Rectal smooth muscle tissue (tissue), 1 donor: ENCODE measurements around the gene RAP2B.
"Not testable (repeated sequence)": the region's sequence is repeated elsewhere in the genome, so short reads cannot be mapped to it uniquely, and the experiment has no call there.

Experiments
- H3K27ac ChIP-seq: one replicate; pipeline ENCODE4 v1.7.0; 2013; ENCODE audit warnings: low read depth, low read length, inconsistent platforms
- H3K27me3 ChIP-seq: one replicate; pipeline ENCODE4 v1.7.0; 2013; ENCODE audit warnings: low read length; ENCODE audit not compliant: control insufficient read depth, insufficient read depth
- H3K36me3 ChIP-seq: one replicate; pipeline ENCODE4 v1.7.0; 2013; ENCODE audit warnings: low read length; ENCODE audit not compliant: control insufficient read depth, insufficient read depth
- H3K4me1 ChIP-seq: one replicate; pipeline ENCODE4 v1.7.0; 2013; ENCODE audit warnings: low read length; ENCODE audit not compliant: control insufficient read depth, insufficient read depth
- H3K4me3 ChIP-seq: one replicate; pipeline ENCODE4 v1.7.0; 2013; ENCODE audit warnings: low read length
- H3K9ac ChIP-seq: one replicate; pipeline ENCODE4 v1.7.0; 2013; ENCODE audit warnings: low read length

The RAP2B gene

GRCh38 chr3:153144779-153145178 lies 17.2 kb upstream of the RAP2B start:
- no peaks in the 10 kb centered on the region for H3K36me3 ChIP-seq
- H3K27me3 ChIP-seq: no peaks in the 10 kb centered on the region
- no peak overlapping the region for H3K27ac ChIP-seq
- H3K4me1 ChIP-seq: no peaks in the 10 kb centered on the region
- H3K9ac ChIP-seq: no peak overlapping the region
- no peak overlapping the region for H3K4me3 ChIP-seq

- H3K4me3 ChIP-seq: no peak overlapping the region
- no peaks in the 10 kb centered on the region for H3K4me1 ChIP-seq
- H3K27me3 ChIP-seq: no peaks in the 10 kb centered on the region
- H3K27ac ChIP-seq: no peak overlapping the region
- no peaks in the 10 kb centered on the region for H3K36me3 ChIP-seq
- no peak overlapping the region for H3K9ac ChIP-seq
These were observed 16.6 kb upstream of the RAP2B start for GRCh38 chr3:153145454-153145853.

GRCh38 chr3:153146191-153147053 lies 15.6 kb upstream of the RAP2B start:
- H3K36me3 ChIP-seq: no peaks in the 10 kb centered on the region
- no peaks in the 10 kb centered on the region for H3K4me1 ChIP-seq
- H3K27me3 ChIP-seq: no peaks in the 10 kb centered on the region
- H3K9ac ChIP-seq: no peak overlapping the region
- H3K27ac ChIP-seq: no peak overlapping the region
- no peak overlapping the region for H3K4me3 ChIP-seq

- no peak overlapping the region for H3K27ac ChIP-seq
- H3K36me3 ChIP-seq: no peaks in the 10 kb centered on the region
- no peak overlapping the region for H3K9ac ChIP-seq
- no peak overlapping the region for H3K4me3 ChIP-seq
- no peaks in the 10 kb centered on the region for H3K27me3 ChIP-seq
- H3K4me1 ChIP-seq: no peaks in the 10 kb centered on the region
These were observed 11.0 kb upstream of the RAP2B start for GRCh38 chr3:153150991-153151390.

GRCh38 chr3:153155786-153156185 lies 6.2 kb upstream of the RAP2B start:
- H3K36me3 ChIP-seq, H3K9ac ChIP-seq, H3K4me3 ChIP-seq, H3K27ac ChIP-seq, H3K4me1 ChIP-seq, H3K27me3 ChIP-seq: not testable (repeated sequence)

- Histone ChIP-seq H3K27ac (no peak overlapping the region), H3K9ac (no peak overlapping the region), H3K4me3 (no peak overlapping the region), H3K36me3 (no peaks in the 10 kb centered on the region), H3K4me1 (no peaks in the 10 kb centered on the region), H3K27me3 (no peaks in the 10 kb centered on the region)
These were observed 3.8 kb upstream of the RAP2B start for GRCh38 chr3:153158189-153158588.

GRCh38 chr3:153158961-153159735 lies 2.9 kb upstream of the RAP2B start:
- no peaks in the 10 kb centered on the region for H3K36me3 ChIP-seq
- no peaks in the 10 kb centered on the region for H3K4me1 ChIP-seq
- no peak overlapping the region for H3K27ac ChIP-seq
- H3K9ac ChIP-seq: no peak overlapping the region
- no peak overlapping the region for H3K4me3 ChIP-seq
- no peaks in the 10 kb centered on the region for H3K27me3 ChIP-seq

DNA sequence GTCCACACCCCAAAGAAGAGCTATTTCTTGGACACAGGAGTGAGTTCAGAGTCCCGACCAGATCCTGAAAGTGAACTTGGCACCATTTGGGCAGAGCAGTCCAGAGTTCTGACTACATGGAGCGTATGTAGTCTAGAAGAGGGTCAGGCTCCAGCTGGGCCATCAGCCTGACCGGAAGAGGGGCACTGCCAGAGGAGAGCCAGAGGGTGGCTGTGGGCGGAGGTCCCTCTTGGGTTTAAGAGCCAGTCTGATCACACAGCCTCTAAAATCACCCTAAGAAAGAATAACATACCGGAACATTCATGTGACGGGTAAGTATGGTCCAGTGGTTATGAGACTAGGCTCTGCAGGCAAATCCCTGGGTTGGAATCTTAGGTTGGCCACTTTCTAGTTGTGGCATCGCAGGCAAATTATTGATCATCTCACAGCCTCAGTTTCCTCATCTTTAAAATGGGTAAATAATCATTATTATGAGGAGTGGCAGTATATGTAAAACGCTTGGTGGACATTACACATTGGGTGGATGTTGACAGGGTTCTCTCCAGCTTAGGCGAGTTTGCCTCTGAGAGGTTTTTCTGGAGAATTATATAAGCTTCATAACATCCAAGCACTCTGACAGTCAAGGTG lies 2.1 kb upstream of the RAP2B start:
- Histone ChIP-seq H3K36me3 (no peaks in the 10 kb centered on the region), H3K27me3 (no peaks in the 10 kb centered on the region), H3K4me1 (peaks cover 2% of the 10 kb centered on the region), H3K4me3 (peak overlapping the region; percentile 57), H3K9ac (no peak overlapping the region), H3K27ac (peak overlapping the region; percentile 79)

GRCh38 chr3:153160451-153161137 lies 1.4 kb upstream of the RAP2B start:
- H3K4me3 ChIP-seq: peak overlapping the region; percentile 57
- H3K27me3 ChIP-seq: no peaks in the 10 kb centered on the region
- H3K9ac ChIP-seq: peak overlapping the region; percentile 0
- peak overlapping the region; percentile 79 for H3K27ac ChIP-seq
- peaks cover 5% of the 10 kb centered on the region for H3K4me1 ChIP-seq
- no peaks in the 10 kb centered on the region for H3K36me3 ChIP-seq

DNA sequence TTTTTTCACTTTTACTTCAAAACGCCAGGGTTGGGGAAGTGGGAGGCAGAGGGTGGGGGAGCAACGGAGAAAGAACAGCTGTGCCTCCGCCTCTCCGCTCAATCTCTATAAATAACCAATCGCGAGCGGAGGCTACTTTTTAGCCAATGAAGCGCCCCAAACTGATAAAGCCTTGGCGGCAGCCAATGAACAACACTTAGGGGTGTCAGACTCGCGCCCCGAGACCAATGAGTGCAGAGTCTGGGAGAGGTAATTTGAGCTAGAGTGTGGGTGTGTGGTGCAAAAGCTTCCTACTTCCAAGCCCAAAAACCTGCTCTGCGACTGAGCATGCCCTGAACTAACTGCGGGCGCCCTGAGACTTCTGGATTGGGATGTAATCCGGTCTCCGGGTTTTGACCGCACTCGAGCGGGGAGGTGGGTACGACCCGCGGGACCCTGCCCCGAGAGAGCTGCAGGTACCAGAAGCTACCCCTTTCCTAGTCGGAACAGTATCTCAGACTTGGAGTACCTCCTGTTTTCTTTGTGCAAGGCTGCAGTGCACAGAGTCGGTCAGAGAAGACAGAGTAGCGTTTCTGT lies 800 bp upstream of the RAP2B start:
- no peaks in the 10 kb centered on the region for H3K27me3 ChIP-seq
- H3K4me3 ChIP-seq: peak overlapping the region; percentile 78
- H3K9ac ChIP-seq: peak overlapping the region; percentile 0
- H3K36me3 ChIP-seq: no peaks in the 10 kb centered on the region
- H3K27ac ChIP-seq: peak overlapping the region; percentile 91
- H3K4me1 ChIP-seq: peaks cover 6% of the 10 kb centered on the region

- Histone ChIP-seq H3K36me3 (no peaks in the 10 kb centered on the region), H3K27me3 (no peaks in the 10 kb centered on the region), H3K4me1 (peaks cover 6% of the 10 kb centered on the region)
These were observed 727 bp downstream of the RAP2B start for GRCh38 chr3:153162513-153163392.

More at GRCh38 chr3:153162513-153163392, 727 bp downstream of the RAP2B start:
- H3K4me3 ChIP-seq: peak overlapping the region; percentile 78
- peak overlapping the region; percentile 91 for H3K27ac ChIP-seq
- peak overlapping the region; percentile 43 for H3K9ac ChIP-seq
